Stimulated activated CD8-positive, alpha-beta memory T cell treated with anti-CD3 and anti-CD28 coated beads, Interleukin-4, amount 100 ng/mL, for 1 hour (primary cell): Measurements from ENCODE around the gene ZCCHC17.
"Not testable (repeated sequence)": the region's sequence is repeated elsewhere in the genome, so short reads cannot be mapped to it uniquely, and the experiment has no call there.

ENCODE experiments used
- DNase-seq, 2 donors: peaks; one replicate each; pipeline ENCODE4 v3.0.0-alpha.2; 2020; ENCODE audit warnings: low read depth in 2 of 2, low spot score in 1 of 2

The ZCCHC17 gene

GRCh38 chr1:31368611-31369107, 71.8 kb downstream of the ZCCHC17 start:
- DNase-seq = no peak

DNA sequence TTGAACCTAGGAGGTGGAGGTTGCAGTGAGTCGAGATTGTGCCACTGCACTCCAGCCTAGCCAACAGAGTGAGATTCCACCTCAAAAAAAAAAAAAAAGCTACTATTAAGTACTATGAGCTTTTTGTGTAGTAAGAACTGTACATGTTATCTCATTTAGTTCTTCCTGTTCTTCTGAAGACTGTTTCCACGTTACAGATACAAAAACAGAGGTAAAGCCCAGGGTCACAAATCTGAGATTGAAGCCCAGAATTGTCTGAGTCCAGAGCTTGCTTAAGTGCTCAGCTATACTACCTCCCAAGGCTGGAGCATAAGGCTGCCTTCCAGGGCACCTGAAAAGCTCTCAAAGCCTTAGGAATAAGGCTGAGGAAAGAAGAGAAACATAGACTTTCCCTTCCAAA, 73.2 kb downstream of the ZCCHC17 start:
- no peak for DNase-seq

- DNase-seq = no peak
These were observed 73.7 kb downstream of the ZCCHC17 start for GRCh38 chr1:31370565-31370964.

GRCh38 chr1:31371121-31371959, 74.5 kb downstream of the ZCCHC17 start:
- DNase-seq = no peak

DNA sequence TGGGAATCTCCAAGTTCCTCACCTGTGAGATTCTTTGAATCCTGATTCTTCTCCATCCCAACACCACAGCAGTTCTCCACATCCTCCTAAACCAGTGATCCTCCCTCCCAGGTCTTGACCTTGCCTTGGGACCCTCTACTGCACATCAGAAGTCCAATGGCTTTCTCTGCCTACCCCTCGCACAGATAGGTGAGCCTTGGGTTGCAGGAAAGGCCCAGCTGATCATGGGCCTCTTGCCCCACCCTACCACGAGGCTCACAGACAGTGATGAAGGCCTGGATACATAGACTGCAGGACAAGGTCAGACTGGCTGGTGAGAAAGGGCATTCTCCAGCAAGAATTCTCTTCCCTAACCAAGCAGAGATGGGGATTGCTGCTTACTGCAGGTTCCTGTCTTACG, 75.2 kb downstream of the ZCCHC17 start:
- DNase-seq = no peak

GRCh38 chr1:31372751-31373055, 75.9 kb downstream of the ZCCHC17 start:
- no peak for DNase-seq

- DNase-seq = no peak
These were observed 76.4 kb downstream of the ZCCHC17 start, which contains the start of gene FABP3 for GRCh38 chr1:31373056-31373896. FABP3 (minus strand) TSS chr1:31373076; CDS start chr1:31373014, 62 bp downstream.

- DNase-seq = no peak
These were observed 77.2 kb downstream of the ZCCHC17 start for GRCh38 chr1:31373897-31374486.

DNA sequence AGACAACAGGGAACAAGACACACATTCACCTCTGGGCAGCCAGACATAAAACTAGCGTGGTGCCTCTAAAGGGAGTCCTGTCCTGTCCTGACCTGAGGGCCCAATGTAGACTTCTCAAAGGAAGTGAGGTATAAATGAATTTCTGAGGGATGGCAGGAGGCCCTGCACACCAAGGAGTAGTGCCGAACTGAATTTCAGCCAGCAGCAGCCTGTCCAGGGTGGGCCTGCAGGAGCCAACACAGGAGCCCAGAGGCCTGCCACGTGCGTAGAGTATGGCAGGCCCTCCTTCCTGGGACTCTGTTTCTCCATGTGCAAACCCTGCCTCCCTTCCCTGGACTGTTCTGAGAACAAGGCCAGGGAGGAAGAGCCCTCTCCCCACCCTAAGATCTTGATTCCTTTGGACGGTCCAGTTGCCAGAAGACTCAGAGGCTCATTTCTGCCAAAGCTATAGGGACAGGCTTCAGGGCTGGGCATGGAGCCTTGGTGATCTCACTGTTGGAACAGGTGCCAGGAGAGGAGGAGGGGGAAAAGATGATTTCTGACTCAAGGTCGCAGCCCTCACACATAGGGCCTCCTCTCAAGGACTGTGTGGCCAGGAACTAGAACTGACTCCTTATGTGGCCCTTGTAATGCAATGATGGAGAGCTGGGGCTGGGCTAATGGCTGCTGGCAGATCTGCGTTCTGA, 77.8 kb downstream of the ZCCHC17 start:
- DNase-seq = no peak

DNA sequence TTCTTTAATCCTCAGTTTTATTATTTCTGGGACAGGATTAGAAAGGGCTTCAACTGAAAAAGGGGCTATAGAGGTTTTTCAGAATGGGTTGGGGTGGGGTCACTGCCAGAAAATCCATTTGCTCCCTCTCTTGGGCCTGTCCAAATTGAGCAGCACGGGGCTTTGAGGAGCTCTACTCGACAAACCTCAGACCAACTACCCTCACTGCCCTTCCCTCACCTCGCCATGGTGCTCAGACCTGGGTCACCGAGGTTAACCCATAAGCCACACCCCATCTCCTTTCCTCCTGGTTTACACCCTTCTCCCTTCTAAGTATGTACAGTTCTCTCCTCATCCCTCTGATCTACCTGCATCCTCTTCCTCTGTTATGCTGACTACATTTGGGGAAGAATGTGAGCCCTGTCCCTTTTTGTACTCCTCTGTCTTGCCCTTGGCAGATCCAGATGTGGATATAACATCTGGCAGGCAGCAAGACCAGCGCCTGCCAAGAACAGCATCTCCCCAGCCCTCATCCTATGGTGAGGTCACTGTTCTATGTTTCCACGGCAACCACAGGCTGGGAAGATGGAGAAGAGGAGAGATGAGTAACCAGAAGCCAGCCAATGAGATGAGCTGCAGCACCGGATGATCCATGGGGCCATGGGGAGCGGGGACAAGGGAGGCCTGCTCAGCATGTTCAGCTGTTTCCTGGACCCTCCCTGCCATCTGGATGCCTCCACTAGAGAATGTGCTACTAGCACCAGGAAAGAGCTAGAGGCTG, 79.7 kb downstream of the ZCCHC17 start:
- DNase-seq = no peak

DNA sequence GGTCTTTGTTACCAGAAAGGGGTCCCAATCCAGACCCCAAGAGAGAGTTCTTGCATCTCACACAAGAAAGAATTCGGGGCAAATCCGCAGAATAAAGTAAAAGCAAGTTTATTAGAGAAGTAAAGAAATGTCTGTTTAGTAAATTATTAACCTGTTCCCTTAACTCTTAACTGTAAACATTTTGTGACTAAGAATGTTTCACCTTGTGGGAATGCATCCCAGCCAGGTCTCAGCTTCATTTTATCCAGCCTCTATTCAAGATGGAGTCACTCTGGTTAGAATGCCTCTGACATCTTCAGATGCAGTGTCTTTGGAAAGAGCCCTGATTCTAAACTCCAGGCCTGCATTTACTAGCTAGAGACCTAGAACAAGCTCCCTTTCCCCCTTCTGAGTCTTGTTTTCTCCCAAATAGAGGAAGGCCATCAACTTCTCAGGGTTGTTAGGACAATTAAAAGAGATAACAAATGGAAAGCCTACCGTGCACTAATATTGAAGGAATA, 80.6 kb downstream of the ZCCHC17 start:
- DNase-seq = no peak

GRCh38 chr1:31378001-31378400, 81.2 kb downstream of the ZCCHC17 start:
- no peak for DNase-seq

GRCh38 chr1:31380181-31380580, 83.3 kb downstream of the ZCCHC17 start:
- no peak for DNase-seq

- no peak for DNase-seq
These were observed 84.8 kb downstream of the ZCCHC17 start for GRCh38 chr1:31381394-31382294.

GRCh38 chr1:31382379-31382989, 85.7 kb downstream of the ZCCHC17 start:
- no peak for DNase-seq

DNA sequence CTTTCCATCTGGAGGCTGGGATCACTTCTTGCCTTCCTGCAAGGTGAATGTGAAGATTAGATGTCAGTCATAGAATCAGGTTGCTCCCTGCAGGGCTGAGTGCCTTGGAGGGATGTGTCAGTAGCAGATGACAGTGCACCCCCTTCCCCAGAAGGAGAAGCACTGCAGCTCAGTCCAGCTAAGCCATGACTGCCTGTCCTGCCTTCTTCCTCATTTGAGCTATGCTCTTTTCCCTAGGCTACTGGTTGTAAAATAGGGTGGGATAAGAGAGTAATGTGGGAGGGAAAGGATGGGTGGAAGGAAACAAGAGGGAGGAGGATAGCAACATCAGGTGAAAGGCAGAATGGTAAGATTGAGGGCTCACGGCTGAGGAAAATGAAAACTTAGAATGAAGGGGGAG, 87.1 kb downstream of the ZCCHC17 start:
- no peak for DNase-seq

GRCh38 chr1:31386576-31387243, 89.9 kb downstream of the ZCCHC17 start:
- DNase-seq = not testable (repeated sequence)

DNA sequence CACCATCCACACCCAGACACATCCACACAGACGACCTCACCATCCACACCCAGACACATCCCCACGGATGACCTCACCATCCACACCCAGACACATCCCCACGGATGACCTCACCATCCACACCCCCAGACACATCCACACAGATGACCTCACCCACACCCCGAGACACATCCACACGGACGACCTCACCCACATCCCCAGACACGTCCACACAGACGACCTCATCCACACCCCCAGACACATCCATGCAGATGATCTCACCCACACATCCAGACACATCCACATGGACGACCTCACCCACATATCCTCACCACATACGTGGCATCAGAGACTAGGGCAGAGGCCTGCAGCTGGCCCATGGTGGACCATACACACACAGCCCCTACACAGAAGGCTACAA, 90.8 kb downstream of the ZCCHC17 start:
- DNase-seq = no peak
